Suppressor macrophage treated with lipopolysaccharide for 4 hours (primary cell): ENCODE measurements around the gene ERAL1.

Experiments used
- DNase-seq: peaks from one replicate; pipeline ENCODE4 v3.0.0-alpha.2; 2020

Gene ERAL1

DNA sequence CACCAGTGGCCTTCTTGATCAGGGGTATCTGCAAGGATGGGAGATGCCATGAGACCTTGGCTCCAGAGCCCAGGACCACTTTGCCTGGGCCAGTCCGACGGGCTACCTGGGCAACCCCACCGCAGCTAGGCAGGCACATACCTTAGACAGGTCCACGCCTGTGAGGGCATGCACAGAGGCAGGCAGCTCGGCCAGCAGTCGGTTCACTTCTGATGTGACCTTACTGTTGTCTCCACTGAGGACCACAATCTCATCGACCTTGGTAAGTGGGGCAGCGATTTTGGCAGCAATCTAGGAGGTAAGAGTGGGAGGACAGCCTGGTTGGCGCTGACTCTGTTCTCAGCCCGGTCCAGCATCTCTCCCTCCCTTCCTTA is 25.7 kb downstream of the ERAL1 start:
- DNase-seq: no peak

- no peak for DNase-seq
These were observed 26.8 kb downstream of the ERAL1 start for GRCh38 chr17:28881533-28882056.

GRCh38 chr17:28882154-28882895 is 27.5 kb downstream of the ERAL1 start:
- DNase-seq: no peak

- no peak for DNase-seq
These were observed 29.3 kb downstream of the ERAL1 start for GRCh38 chr17:28883967-28884702.

GRCh38 chr17:28885363-28885762 is 30.5 kb downstream of the ERAL1 start:
- DNase-seq: no peak

GRCh38 chr17:28885951-28886350 is 31.1 kb downstream of the ERAL1 start:
- DNase-seq: no peak

DNA sequence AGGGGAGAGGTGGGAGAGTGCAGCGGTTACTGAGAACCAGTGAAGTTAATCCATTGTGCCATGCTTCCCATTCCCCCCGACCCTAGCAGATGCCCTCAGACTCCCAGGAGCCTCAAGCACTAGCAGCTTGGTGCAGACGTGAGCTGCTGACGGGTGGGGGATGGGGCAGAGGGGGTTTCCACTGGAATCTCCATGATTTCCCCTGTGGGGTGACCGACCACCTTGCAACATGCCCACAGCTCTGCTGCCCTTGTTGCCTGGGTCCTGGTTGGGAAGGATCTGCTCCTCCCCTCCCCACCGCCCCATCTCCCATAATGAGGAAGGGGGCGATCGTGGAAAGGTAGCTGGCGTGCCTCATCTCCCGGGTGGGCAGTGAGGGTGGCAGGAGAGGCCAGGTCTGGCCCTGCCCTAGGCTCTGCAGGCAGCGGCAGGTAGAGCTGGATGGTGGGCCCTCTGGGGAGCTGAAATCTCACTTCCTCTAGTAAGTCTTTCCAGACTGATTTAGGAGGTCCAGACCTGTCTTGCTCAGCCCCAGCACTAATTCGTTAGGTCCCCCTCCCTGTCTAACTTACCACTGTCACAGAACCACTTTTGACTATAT is 33.2 kb downstream of the ERAL1 start:
- DNase-seq: no peak

GRCh38 chr17:28888832-28889231 is 34.0 kb downstream of the ERAL1 start:
- no peak for DNase-seq

DNA sequence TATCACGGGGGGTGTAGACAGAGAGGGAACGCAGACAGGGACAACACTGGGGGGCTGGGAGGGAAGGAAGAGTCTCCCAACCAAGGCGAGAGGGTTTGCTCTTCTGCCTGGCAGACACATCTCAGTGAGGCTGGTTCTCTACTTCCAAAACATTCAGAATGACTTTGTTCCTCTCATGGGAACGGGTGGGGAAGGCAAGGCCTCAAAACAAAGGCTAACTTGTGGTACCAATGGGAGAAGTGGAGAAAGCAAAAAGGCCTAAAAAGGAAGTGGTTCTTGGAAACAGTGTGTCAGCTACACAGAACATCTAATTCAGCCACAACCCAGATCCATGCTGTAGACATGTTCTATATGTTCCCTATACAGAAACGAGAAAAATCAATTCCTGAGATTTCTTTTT is 35.2 kb downstream of the ERAL1 start:
- peak; percentile 44 for DNase-seq

DNA sequence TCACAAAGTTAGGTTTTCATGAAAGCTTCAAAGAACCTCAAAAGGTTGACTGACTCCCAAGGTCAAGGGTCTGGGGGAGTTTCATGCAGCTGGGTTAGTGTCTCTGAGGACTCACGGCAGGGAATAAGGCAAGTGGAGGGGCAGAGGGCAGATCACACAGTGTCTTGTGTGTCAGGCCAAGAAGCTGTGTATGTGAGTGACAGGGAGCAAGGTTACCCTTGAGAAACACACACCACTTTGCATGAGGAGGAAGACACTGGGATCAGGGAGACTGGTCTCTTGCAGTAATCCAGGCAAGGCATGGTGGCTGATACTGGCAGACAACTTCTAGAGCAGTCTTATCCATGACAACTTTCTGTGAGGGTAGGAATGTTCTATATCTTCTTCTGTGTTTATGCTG is 36.4 kb downstream of the ERAL1 start:
- DNase-seq: no peak

- no peak for DNase-seq
These were observed 37.2 kb downstream of the ERAL1 start for GRCh38 chr17:28892024-28892423.

GRCh38 chr17:28893248-28894183 is 38.7 kb downstream of the ERAL1 start:
- DNase-seq: peak; percentile 73

GRCh38 chr17:28895794-28896447 is 41.1 kb downstream of the ERAL1 start:
- DNase-seq: no peak

DNA sequence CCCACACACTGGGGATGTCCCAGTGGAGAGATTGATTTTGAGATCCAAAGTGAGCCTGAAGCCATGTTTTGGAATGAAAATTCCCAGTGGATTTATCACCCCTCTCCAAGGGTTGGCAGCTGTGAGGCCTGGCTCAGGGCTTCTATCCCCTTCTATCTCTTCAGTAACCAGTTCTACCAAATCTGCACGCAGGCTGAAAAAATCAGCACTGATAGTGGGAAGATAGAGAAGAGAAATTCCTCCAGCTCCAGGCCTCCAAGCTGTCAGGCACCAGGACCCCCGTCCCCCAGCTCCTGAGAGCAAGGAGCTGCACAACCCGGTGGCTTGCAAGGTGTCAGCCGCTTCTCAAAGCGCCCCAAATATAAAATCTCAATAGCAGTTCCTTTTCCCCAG is 41.7 kb downstream of the ERAL1 start:
- DNase-seq: no peak

GRCh38 chr17:28896884-28897768 is 42.3 kb downstream of the ERAL1 start, which contains the start of gene FLOT2:
FLOT2 (minus strand) TSS chr17:28897733; CDS start chr17:28897574, 159 bp downstream.
- DNase-seq: peak; percentile 74

GRCh38 chr17:28897769-28898526 is 43.1 kb downstream of the ERAL1 start:
- no peak for DNase-seq

DNA sequence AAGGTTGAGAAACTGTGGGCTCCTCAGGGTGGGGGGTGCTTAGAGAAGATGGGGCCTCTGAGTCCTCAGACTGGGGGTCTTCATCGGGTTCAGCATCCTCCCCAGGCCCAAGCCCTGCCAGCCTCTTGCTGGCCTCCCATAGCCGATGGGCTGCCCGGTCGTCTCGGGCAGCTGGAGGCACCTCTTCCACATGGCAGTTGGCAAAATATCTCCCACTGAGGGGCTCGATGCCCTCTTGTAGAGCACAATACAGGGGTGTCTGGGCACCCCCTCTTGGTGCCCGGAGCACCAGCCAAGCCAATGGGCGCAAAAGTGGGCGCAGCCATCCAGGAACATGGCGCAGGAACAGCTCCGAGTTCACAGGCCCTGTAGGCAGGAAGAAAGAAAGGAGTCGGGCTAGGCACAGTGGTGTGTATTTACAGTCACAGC is 43.7 kb downstream of the ERAL1 start:
- DNase-seq: no peak

- no peak for DNase-seq
These were observed 44.5 kb downstream of the ERAL1 start for GRCh38 chr17:28899212-28899815.

DNA sequence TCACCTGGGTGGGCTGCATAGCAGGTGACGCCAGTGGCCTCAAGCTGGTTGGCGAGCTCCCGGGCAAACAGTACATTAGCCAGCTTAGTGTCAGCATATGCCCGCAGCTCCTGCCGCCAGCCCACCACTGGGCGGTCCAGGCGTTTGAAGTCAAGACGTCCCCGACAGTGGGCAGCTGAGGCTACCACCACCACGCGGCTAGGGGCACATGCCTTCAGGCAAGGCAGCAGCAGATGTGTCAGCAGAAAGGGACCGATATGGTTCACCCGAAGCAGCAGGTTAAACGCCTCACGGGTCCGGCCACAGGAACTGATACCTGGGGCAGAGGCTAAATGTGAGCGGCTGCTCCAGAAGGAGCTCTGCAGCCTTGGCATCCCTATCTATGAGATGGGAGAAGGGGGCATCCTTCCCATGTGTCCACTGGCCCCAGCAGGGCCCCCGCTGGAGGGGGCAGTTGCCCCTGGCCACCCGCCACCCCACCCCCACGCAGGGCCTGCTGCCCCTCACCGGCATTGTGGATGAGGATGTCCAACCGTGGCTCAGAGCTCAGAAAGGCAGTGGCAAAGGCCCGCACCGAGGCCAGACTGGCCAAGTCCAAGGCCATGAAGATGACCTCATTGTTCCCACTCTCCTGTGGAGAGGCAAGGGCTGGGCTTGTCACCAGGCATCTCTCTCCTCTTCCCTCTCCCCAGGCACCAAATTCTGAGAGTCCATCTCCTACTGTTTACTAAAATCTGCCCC is 46.3 kb downstream of the ERAL1 start:
- no peak for DNase-seq
